Measurements from ENCODE around the gene IGSF6.

- TF ChIP-seq POLR2A (IDR thresholded peaks at IDR 0.05) (no peak), CTCF (IDR thresholded peaks at IDR 0.05) (no peak)
These were observed 48.9 kb upstream of the IGSF6 start for GRCh38 chr16:21701271-21701670.

All from suprapubic skin (tissue), 3 donors.